HUES48 (cell line): ENCODE data around the gene SDK2.

ENCODE experiments used
- H3K27ac ChIP-seq: one replicate; pipeline ENCODE4 v1.7.0; 2013; ENCODE audit warnings: low read depth, low read length, inconsistent platforms
- H3K27me3 ChIP-seq: 2 replicates; pipeline ENCODE4 v1.6.1; 2013; ENCODE audit warnings: mild to moderate bottlenecking, low read length; ENCODE audit not compliant: control insufficient read depth, insufficient read depth
- H3K36me3 ChIP-seq: 2 replicates; pipeline ENCODE4 v1.6.1; 2013; ENCODE audit warnings: low read length; ENCODE audit not compliant: control insufficient read depth, insufficient read depth
- H3K4me1 ChIP-seq: 2 replicates; pipeline ENCODE4 v1.6.1; 2013; ENCODE audit warnings: mild to moderate bottlenecking, low read length; ENCODE audit not compliant: control insufficient read depth, insufficient read depth
- H3K4me3 ChIP-seq: 2 replicates; pipeline ENCODE4 v1.5.1; 2013; ENCODE audit warnings: mild to moderate bottlenecking, low read depth, low read length
- H3K9ac ChIP-seq: 2 replicates; pipeline ENCODE4 v1.6.1; 2013; ENCODE audit warnings: mild to moderate bottlenecking, low read depth, low read length, moderate library complexity
- H3K9me3 ChIP-seq: 2 replicates; pipeline ENCODE4 v1.6.1; 2013; ENCODE audit warnings: low read length; ENCODE audit not compliant: control insufficient read depth, insufficient read depth

SDK2 gene

GRCh38 chr17:73630965-73631595, 13.2 kb downstream of the SDK2 start:
- Histone ChIP-seq H3K4me1 (peaks cover 2% of the 10 kb centered on the region; the same call in 1 of the 2 replicates), H3K27ac (no peak overlapping the region), H3K9me3 (no peaks in the 10 kb centered on the region), H3K36me3 (no peaks in the 10 kb centered on the region), H3K9ac (no peak overlapping the region), H3K27me3 (no peaks in the 10 kb centered on the region), H3K4me3 (no peak overlapping the region)

GRCh38 chr17:73630531-73630930, 13.7 kb downstream of the SDK2 start:
- no peak overlapping the region for H3K27ac ChIP-seq
- no peaks in the 10 kb centered on the region for H3K36me3 ChIP-seq
- H3K9ac ChIP-seq: no peak overlapping the region
- no peaks in the 10 kb centered on the region for H3K27me3 ChIP-seq
- H3K4me1 ChIP-seq: peaks cover 2% of the 10 kb centered on the region; the same call in 1 of the 2 replicates
- H3K4me3 ChIP-seq: no peak overlapping the region
- H3K9me3 ChIP-seq: no peaks in the 10 kb centered on the region

GRCh38 chr17:73628642-73629552, 15.3 kb downstream of the SDK2 start:
- Histone ChIP-seq H3K4me3 (no peak overlapping the region), H3K36me3 (no peaks in the 10 kb centered on the region), H3K27me3 (no peaks in the 10 kb centered on the region)

GRCh38 chr17:73625991-73626673, 18.1 kb downstream of the SDK2 start:
- Histone ChIP-seq H3K36me3 (no peaks in the 10 kb centered on the region), H3K4me1 (peaks cover 2% of the 10 kb centered on the region; the same call in 1 of the 2 replicates), H3K27me3 (no peaks in the 10 kb centered on the region), H3K4me3 (no peak overlapping the region), H3K27ac (no peak overlapping the region), H3K9me3 (no peaks in the 10 kb centered on the region), H3K9ac (no peak overlapping the region)

More at GRCh38 chr17:73628642-73629552, 15.3 kb downstream of the SDK2 start:
- Histone ChIP-seq H3K9me3 (no peaks in the 10 kb centered on the region), H3K27ac (no peak overlapping the region), H3K9ac (no peak overlapping the region), H3K4me1 (peaks cover 2% of the 10 kb centered on the region; the same call in 1 of the 2 replicates)

- H3K4me1 ChIP-seq: peaks cover 2% of the 10 kb centered on the region; the same call in 1 of the 2 replicates
- H3K9me3 ChIP-seq: no peaks in the 10 kb centered on the region
- no peak overlapping the region for H3K9ac ChIP-seq
- no peaks in the 10 kb centered on the region for H3K27me3 ChIP-seq
- no peak overlapping the region for H3K27ac ChIP-seq
- no peaks in the 10 kb centered on the region for H3K36me3 ChIP-seq
- H3K4me3 ChIP-seq: no peak overlapping the region
Measured at GRCh38 chr17:73625006-73625405, 19.2 kb downstream of the SDK2 start.

- H3K4me3 ChIP-seq: no peak overlapping the region
- no peaks in the 10 kb centered on the region for H3K27me3 ChIP-seq
- no peaks in the 10 kb centered on the region for H3K36me3 ChIP-seq
- no peak overlapping the region for H3K9ac ChIP-seq
- no peaks in the 10 kb centered on the region for H3K9me3 ChIP-seq
- no peak overlapping the region for H3K27ac ChIP-seq
- peaks cover 2% of the 10 kb centered on the region; the same call in 1 of the 2 replicates for H3K4me1 ChIP-seq
Measured at GRCh38 chr17:73624496-73624988, 19.7 kb downstream of the SDK2 start.

GRCh38 chr17:73623818-73624217, 20.4 kb downstream of the SDK2 start:
- Histone ChIP-seq H3K9ac (no peak overlapping the region), H3K27me3 (no peaks in the 10 kb centered on the region), H3K36me3 (no peaks in the 10 kb centered on the region), H3K4me1 (peaks cover 2% of the 10 kb centered on the region; the same call in 1 of the 2 replicates), H3K4me3 (no peak overlapping the region), H3K9me3 (no peaks in the 10 kb centered on the region), H3K27ac (no peak overlapping the region)

GRCh38 chr17:73623247-73623646, 21.0 kb downstream of the SDK2 start:
- no peaks in the 10 kb centered on the region for H3K27me3 ChIP-seq
- H3K27ac ChIP-seq: no peak overlapping the region
- H3K4me3 ChIP-seq: no peak overlapping the region
- H3K9ac ChIP-seq: no peak overlapping the region
- no peaks in the 10 kb centered on the region for H3K36me3 ChIP-seq
- peaks cover 2% of the 10 kb centered on the region; the same call in 1 of the 2 replicates for H3K4me1 ChIP-seq
- H3K9me3 ChIP-seq: no peaks in the 10 kb centered on the region

GRCh38 chr17:73622381-73622780, 21.9 kb downstream of the SDK2 start:
- H3K9ac ChIP-seq: no peak overlapping the region
- no peaks in the 10 kb centered on the region for H3K36me3 ChIP-seq
- peaks cover 10% of the 10 kb centered on the region for H3K4me1 ChIP-seq
- no peak overlapping the region for H3K27ac ChIP-seq
- no peak overlapping the region for H3K4me3 ChIP-seq
- H3K9me3 ChIP-seq: no peaks in the 10 kb centered on the region
- H3K27me3 ChIP-seq: no peaks in the 10 kb centered on the region

- no peaks in the 10 kb centered on the region for H3K27me3 ChIP-seq
Measured at GRCh38 chr17:73621685-73622084, 22.6 kb downstream of the SDK2 start.

More at GRCh38 chr17:73621685-73622084, 22.6 kb downstream of the SDK2 start:
- Histone ChIP-seq H3K36me3 (no peaks in the 10 kb centered on the region), H3K27ac (no peak overlapping the region), H3K9me3 (no peaks in the 10 kb centered on the region), H3K9ac (no peak overlapping the region), H3K4me1 (peaks cover 14% of the 10 kb centered on the region), H3K4me3 (no peak overlapping the region)
